Measurements from ENCODE around the gene HBE1. TPM values are rescaled to one million over a fixed set of nuclear protein-coding genes. Genes with fewer than 3 reads are reported as not detected.

The HBE1 gene
- total RNA-seq, 1 donor from 2014 or later, result not detected

DNA sequence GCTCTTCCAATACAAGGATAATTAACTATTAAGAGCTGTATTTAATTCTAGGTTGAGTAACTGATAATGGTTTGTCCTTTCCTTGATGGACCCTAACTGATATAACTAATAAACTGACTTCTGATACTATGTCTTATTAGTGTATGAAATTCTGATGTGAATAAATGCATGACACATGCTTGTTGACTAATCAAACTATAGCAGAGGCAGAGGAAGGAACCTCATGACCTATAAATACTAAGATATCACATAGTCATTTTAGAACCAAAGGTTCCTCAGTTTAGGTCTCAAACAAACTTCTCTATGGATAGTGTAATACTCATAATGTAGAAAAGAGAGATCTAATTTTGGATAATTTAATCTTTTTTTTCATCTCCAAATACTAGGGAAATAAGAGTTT lies 30.7 kb downstream of the HBE1 start:
- H3K4me1 Mint-ChIP-seq (ENCODE audit: unreplicated experiment), result no peaks in the 10 kb centered on the region
- no peaks in the 10 kb centered on the region for H3K36me3 Mint-ChIP-seq (ENCODE audit: unreplicated experiment)
- H3K27ac Mint-ChIP-seq (ENCODE audit: unreplicated experiment), result no peak overlapping the region
- TF ChIP-seq, protein P1, sequence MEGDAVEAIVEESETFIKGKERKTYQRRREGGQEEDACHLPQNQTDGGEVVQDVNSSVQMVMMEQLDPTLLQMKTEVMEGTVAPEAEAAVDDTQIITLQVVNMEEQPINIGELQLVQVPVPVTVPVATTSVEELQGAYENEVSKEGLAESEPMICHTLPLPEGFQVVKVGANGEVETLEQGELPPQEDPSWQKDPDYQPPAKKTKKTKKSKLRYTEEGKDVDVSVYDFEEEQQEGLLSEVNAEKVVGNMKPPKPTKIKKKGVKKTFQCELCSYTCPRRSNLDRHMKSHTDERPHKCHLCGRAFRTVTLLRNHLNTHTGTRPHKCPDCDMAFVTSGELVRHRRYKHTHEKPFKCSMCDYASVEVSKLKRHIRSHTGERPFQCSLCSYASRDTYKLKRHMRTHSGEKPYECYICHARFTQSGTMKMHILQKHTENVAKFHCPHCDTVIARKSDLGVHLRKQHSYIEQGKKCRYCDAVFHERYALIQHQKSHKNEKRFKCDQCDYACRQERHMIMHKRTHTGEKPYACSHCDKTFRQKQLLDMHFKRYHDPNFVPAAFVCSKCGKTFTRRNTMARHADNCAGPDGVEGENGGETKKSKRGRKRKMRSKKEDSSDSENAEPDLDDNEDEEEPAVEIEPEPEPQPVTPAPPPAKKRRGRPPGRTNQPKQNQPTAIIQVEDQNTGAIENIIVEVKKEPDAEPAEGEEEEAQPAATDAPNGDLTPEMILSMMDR (IDR thresholded peaks at IDR 0.05), result no peak
- DNase-seq (ENCODE audit: extremely low spot score, unreplicated experiment), result no peak
- H3K4me3 Mint-ChIP-seq (ENCODE audit: unreplicated experiment), result no peak overlapping the region
- no peaks in the 10 kb centered on the region for H3K9me3 Mint-ChIP-seq (ENCODE audit: unreplicated experiment)
- H3K27me3 Mint-ChIP-seq (ENCODE audit: unreplicated experiment), result peaks cover 50% of the 10 kb centered on the region

DNA sequence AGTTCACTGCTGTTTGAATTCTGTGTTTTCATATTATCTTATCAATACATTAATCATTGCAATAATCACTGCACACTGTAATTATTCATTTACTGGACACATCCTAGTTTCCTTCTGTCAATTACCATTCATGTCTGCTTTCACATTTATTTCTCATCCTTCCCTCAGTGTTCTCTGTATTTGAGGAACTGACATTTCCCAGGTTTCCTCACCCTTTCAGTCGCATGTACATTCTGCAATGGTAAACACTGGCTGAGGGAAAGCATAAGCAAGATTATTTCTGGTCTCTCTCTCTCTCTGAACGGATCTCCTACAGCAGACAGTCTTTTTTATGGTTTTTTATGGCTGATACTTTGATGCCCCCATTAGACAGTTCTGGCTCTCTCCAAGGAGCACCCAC lies 31.3 kb downstream of the HBE1 start:
- TF ChIP-seq, protein P1 (IDR thresholded peaks at IDR 0.05), result no peak
- Mint-ChIP-seq H3K27me3 (ENCODE audit: unreplicated experiment) (peaks cover 50% of the 10 kb centered on the region), H3K4me1 (ENCODE audit: unreplicated experiment) (no peaks in the 10 kb centered on the region), H3K9me3 (ENCODE audit: unreplicated experiment) (no peaks in the 10 kb centered on the region), H3K36me3 (ENCODE audit: unreplicated experiment) (no peaks in the 10 kb centered on the region), H3K4me3 (ENCODE audit: unreplicated experiment) (no peak overlapping the region), H3K27ac (ENCODE audit: unreplicated experiment) (no peak overlapping the region)
- no peak for DNase-seq (ENCODE audit: extremely low spot score, unreplicated experiment)

DNA sequence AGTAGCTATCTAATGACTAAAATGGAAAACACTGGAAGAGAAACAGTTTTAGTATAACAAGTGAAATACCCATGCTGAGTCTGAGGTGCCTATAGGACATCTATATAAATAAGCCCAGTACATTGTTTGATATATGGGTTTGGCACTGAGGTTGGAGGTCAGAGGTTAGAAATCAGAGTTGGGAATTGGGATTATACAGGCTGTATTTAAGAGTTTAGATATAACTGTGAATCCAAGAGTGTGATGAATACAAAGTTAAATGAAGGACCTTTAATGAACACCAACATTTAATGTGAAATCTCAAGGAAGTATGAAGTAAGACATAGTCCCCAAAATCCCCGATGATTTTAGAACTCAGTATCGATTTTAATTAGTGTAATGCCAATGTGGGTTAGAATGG lies 32.3 kb downstream of the HBE1 start:
- Mint-ChIP-seq H3K36me3 (ENCODE audit: unreplicated experiment) (no peaks in the 10 kb centered on the region), H3K27me3 (ENCODE audit: unreplicated experiment) (peaks cover 50% of the 10 kb centered on the region), H3K9me3 (ENCODE audit: unreplicated experiment) (no peaks in the 10 kb centered on the region), H3K4me3 (ENCODE audit: unreplicated experiment) (no peak overlapping the region), H3K4me1 (ENCODE audit: unreplicated experiment) (no peaks in the 10 kb centered on the region), H3K27ac (ENCODE audit: unreplicated experiment) (no peak overlapping the region)
- DNase-seq (ENCODE audit: extremely low spot score, unreplicated experiment), result no peak
- TF ChIP-seq, protein P1 (IDR thresholded peaks at IDR 0.05), result no peak

DNA sequence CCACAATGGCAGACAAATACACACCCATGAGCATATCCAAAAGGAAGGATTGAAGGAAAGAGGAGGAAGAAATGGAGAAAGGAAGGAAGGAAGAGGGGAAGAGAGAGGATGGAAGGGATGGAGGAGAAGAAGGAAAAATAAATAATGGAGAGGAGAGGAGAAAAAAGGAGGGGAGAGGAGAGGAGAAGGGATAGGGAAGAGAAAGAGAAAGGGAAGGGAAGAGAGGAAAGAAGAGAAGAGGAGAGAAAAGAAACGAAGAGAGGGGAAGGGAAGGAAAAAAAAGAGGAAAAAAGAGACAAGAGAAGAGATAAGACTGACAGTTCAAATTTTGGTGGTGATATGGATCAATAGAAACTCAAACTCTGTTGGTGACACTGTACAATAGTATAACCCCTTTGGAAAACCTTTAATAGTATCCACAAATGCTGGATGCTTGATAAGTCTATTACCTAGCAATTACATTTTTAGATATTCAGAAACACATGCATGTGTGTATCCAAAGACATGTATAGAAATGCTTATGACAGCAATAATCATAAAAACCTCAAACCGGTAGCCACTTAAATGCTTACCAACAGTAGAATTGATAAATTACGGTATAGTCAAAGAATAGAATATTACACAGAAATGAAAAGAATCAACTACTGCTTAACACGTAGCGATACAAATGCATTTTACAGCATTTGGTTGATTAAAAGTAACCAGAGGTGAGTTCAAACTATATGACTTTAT lies 34.2 kb downstream of the HBE1 start:
- no peak overlapping the region for H3K27ac Mint-ChIP-seq (ENCODE audit: unreplicated experiment)
- DNase-seq (ENCODE audit: extremely low spot score, unreplicated experiment), result no peak
- no peaks in the 10 kb centered on the region for H3K36me3 Mint-ChIP-seq (ENCODE audit: unreplicated experiment)
- TF ChIP-seq, protein P1 (IDR thresholded peaks at IDR 0.05), result no peak
- H3K9me3 Mint-ChIP-seq (ENCODE audit: unreplicated experiment), result no peaks in the 10 kb centered on the region
- H3K4me1 Mint-ChIP-seq (ENCODE audit: unreplicated experiment), result no peaks in the 10 kb centered on the region
- peaks cover 43% of the 10 kb centered on the region for H3K27me3 Mint-ChIP-seq (ENCODE audit: unreplicated experiment)
- H3K4me3 Mint-ChIP-seq (ENCODE audit: unreplicated experiment), result no peak overlapping the region

DNA sequence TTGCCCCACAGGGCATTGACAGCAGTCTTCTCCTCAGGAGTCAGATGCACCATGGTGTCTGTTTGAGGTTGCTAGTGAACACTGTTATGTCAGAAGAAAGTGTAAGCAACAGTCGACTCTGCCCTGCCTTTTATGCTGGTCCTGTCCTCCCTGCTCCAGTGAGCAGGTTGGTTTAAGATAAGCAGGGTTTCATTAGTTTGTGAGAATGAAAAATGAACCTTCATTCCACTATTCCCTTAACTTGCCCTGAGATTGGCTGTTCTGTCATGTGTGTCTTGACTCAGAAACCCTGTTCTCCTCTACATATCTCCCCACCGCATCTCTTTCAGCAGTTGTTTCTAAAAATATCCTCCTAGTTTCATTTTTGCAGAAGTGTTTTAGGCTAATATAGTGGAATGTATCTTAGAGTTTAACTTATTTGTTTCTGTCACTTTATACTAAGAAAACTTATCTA lies 35.3 kb downstream of the HBE1 start, which contains the start of gene HBD:
HBD (minus strand) TSS at position 103 of the 454 bp plus-strand sequence; CDS start at position 53, 50 bp downstream.
- no peaks in the 10 kb centered on the region for H3K4me1 Mint-ChIP-seq (ENCODE audit: unreplicated experiment)
- DNase-seq (ENCODE audit: extremely low spot score, unreplicated experiment), result no peak
- peaks cover 36% of the 10 kb centered on the region for H3K27me3 Mint-ChIP-seq (ENCODE audit: unreplicated experiment)
- H3K36me3 Mint-ChIP-seq (ENCODE audit: unreplicated experiment), result no peaks in the 10 kb centered on the region
- H3K27ac Mint-ChIP-seq (ENCODE audit: unreplicated experiment), result no peak within 1 kb of the TSS
- H3K9me3 Mint-ChIP-seq (ENCODE audit: unreplicated experiment), result no peaks in the 10 kb centered on the region
- H3K4me3 Mint-ChIP-seq (ENCODE audit: unreplicated experiment), result no peak within 1 kb of the TSS
- TF ChIP-seq, protein P1 (IDR thresholded peaks at IDR 0.05), result no peak

All from osteocyte (in vitro differentiated cells).